DND-41 (cell line): ENCODE data around the gene SPNS2.

Experiments
- EZH2 ChIP-seq: IDR thresholded peaks from 3 replicates; pipeline ENCODE4 v1.6.1; 2012; ENCODE audit warnings: borderline replicate concordance, low read depth, mild to moderate bottlenecking, moderate library complexity, low read length, inconsistent platforms; ENCODE audit not compliant: severe bottlenecking
- TF ChIP-seq, protein P1 (sequence below): IDR thresholded peaks from 2 replicates; pipeline ENCODE4 v1.5.1; 2012; ENCODE audit warnings: borderline replicate concordance, low read length, moderate library complexity, mild to moderate bottlenecking; ENCODE audit not compliant: poor library complexity, severe bottlenecking; ENCODE audit errors: extremely low read depth

DNA sequence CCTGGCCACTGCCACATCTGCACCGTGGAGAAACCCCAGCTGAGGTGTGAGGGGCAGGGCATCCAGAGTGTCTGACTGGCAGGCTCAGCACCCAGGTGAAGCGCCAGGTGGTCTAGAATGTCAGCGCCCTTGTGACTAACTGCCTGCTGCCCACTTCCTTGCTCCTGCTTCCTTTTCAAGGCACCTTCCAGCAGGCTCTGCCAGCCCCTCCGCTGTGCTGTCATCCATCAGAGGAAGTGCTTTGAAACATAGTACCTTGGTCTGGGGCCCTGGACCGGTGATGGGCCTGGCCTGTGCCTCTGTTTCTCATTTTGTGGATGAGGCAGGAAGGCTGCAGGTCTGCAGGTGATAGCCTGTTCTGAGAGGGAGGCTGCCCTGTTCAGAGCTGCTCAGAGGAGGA is 5.5 kb downstream of the SPNS2 start:
- TF ChIP-seq, protein P1, sequence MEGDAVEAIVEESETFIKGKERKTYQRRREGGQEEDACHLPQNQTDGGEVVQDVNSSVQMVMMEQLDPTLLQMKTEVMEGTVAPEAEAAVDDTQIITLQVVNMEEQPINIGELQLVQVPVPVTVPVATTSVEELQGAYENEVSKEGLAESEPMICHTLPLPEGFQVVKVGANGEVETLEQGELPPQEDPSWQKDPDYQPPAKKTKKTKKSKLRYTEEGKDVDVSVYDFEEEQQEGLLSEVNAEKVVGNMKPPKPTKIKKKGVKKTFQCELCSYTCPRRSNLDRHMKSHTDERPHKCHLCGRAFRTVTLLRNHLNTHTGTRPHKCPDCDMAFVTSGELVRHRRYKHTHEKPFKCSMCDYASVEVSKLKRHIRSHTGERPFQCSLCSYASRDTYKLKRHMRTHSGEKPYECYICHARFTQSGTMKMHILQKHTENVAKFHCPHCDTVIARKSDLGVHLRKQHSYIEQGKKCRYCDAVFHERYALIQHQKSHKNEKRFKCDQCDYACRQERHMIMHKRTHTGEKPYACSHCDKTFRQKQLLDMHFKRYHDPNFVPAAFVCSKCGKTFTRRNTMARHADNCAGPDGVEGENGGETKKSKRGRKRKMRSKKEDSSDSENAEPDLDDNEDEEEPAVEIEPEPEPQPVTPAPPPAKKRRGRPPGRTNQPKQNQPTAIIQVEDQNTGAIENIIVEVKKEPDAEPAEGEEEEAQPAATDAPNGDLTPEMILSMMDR = no peak
- no peak for TF ChIP-seq EZH2
